A549 (cell line): ENCODE measurements around the gene NLRC3. TPM values are rescaled to one million over a fixed set of nuclear protein-coding genes. Genes with fewer than 3 reads are reported as not detected.

Experiments
- ATAC-seq, 2 experiments: fragments of 200-7000 bp in 1 of 2; fragments of >200 bp in 1 of 2; cut with Nextera tagmentation in 1 of 2; cut with Tn5 transposase in 1 of 2; 3 replicates each; pipeline versions ENCODE4 v1.8.0 to v1.9.1; 2018 to 2020; ENCODE audit warnings: mild to moderate bottlenecking in 1 of 2, moderate library complexity in 1 of 2
- CTCF ChIA-PET: fragments of 300-600 bp; sonication (Branson Sonifier 250); formaldehyde crosslinking; extraction: SDS; loops from one replicate; lab custom pipeline; 2021; ENCODE audit warnings: antibody characterized with exemption, inconsistent platforms; lab: Yijun Ruan, JAX
- POLR2A ChIA-PET: fragments of 350-600 bp; formaldehyde crosslinking; extraction: SDS; loops from one replicate; lab custom pipeline; 2021; ENCODE audit warnings: antibody characterized with exemption, inconsistent platforms; lab: Yijun Ruan, JAX
- DNase-seq, 2 experiments: peaks; one replicate each; pipeline versions ENCODE4 v3.0.0 to v3.0.0-alpha.2; 2011 to 2016; ENCODE audit warnings: low read depth in 1 of 2, low spot score in 1 of 2
- FAIRE-seq: peaks from 2 replicates; lab custom pipeline; 2011; peaks lifted over from hg19 to GRCh38; lab: Jason Lieb, UNC
- H3K27ac ChIP-seq, 2 experiments: fragments of >200 bp; sonication (Bioruptor Twin); formaldehyde crosslinking; 3 replicates each; pipeline ENCODE4 v1.5.1; 2016 to 2017
- H3K4me1 ChIP-seq: fragments of >200 bp; sonication (Bioruptor Twin); formaldehyde crosslinking; 3 replicates; pipeline ENCODE4 v1.6.1; 2016
- H3K4me2 ChIP-seq: fragments of >200 bp; sonication (Bioruptor Twin); formaldehyde crosslinking; 3 replicates; pipeline ENCODE4 v1.6.1; 2016
- H3K4me3 ChIP-seq: fragments of >200 bp; sonication (Bioruptor Twin); formaldehyde crosslinking; 3 replicates; pipeline ENCODE4 v1.5.1; 2016
- H3K9me3 ChIP-seq: fragments of >200 bp; sonication (Bioruptor Twin); formaldehyde crosslinking; 3 replicates; pipeline ENCODE4 v1.6.1; 2016
- BHLHE40 ChIP-seq: IDR thresholded peaks from 2 replicates; pipeline ENCODE4 v1.6.1; 2012; ENCODE audit warnings: low read depth, low read length, inconsistent platforms
- CBX8 ChIP-seq: fragments of 200-600 bp; sonication (generic); IDR thresholded peaks from 2 replicates; pipeline ENCODE4 v1.6.1; 2016
- CHD2 ChIP-seq: fragments of 150-350 bp; IDR thresholded peaks from 2 replicates; pipeline ENCODE4 v1.6.1; 2014; ENCODE audit warnings: low read length; ENCODE audit not compliant: partially characterized antibody
- CTCF ChIP-seq: fragments of >200 bp; sonication (Bioruptor Twin); formaldehyde crosslinking; IDR thresholded peaks from 3 replicates; pipeline ENCODE4 v1.5.1; 2016
- E2F6 ChIP-seq: IDR thresholded peaks from 2 replicates; pipeline ENCODE4 v1.6.1; 2012; ENCODE audit warnings: low read depth, borderline replicate concordance
- EHF ChIP-seq: fragments of 250-450 bp; sonication (Bioruptor Pico); IDR thresholded peaks from 2 replicates; pipeline ENCODE4 v1.5.0; 2020; ENCODE audit warnings: mild to moderate bottlenecking
- EP300 ChIP-seq, 2 experiments: fragments of >200 bp; sonication (Bioruptor Twin); formaldehyde crosslinking; IDR thresholded peaks; 2 replicates in 1 of 2; 3 replicates in 1 of 2; pipeline ENCODE4 v1.6.1; 2016 to 2017
- FOXS1 ChIP-seq: fragments of 250-450 bp; sonication (Bioruptor Pico); IDR thresholded peaks from 2 replicates; pipeline ENCODE4 v1.5.0; 2020; ENCODE audit warnings: mild to moderate bottlenecking, moderate library complexity
- HDAC2 ChIP-seq: fragments of 200-600 bp; sonication (generic); IDR thresholded peaks from 2 replicates; pipeline ENCODE4 v1.6.1; 2016
- HES2 ChIP-seq: fragments of >200 bp; sonication (Bioruptor Twin); formaldehyde crosslinking; IDR thresholded peaks from 2 replicates; pipeline ENCODE4 v1.6.1; 2016
- HMGXB4 ChIP-seq: fragments of 250-450 bp; sonication (Bioruptor Pico); IDR thresholded peaks from 2 replicates; pipeline ENCODE4 v1.5.0; 2021; ENCODE audit warnings: mild to moderate bottlenecking, moderate library complexity, borderline replicate concordance
- HOXA7 ChIP-seq: fragments of 250-450 bp; sonication (Bioruptor Pico); IDR thresholded peaks from 2 replicates; pipeline ENCODE4 v1.5.0; 2020; ENCODE audit warnings: mild to moderate bottlenecking, moderate library complexity
- HOXB13 ChIP-seq: fragments of 250-450 bp; sonication (Bioruptor Pico); IDR thresholded peaks from 2 replicates; pipeline ENCODE4 v1.5.0; 2020; ENCODE audit warnings: low read depth, mild to moderate bottlenecking, moderate library complexity
- HOXB5 ChIP-seq: fragments of 250-450 bp; sonication (Bioruptor Pico); IDR thresholded peaks from 2 replicates; pipeline ENCODE4 v1.5.0; 2020; ENCODE audit warnings: mild to moderate bottlenecking, moderate library complexity
- KDM5A ChIP-seq: fragments of 200-600 bp; sonication (generic); IDR thresholded peaks from 2 replicates; pipeline ENCODE4 v1.6.1; 2016; ENCODE audit warnings: antibody characterized with exemption, mild to moderate bottlenecking
- PBX3 ChIP-seq: IDR thresholded peaks from 2 replicates; pipeline ENCODE4 v1.6.1; 2012
- POLR2A ChIP-seq: IDR thresholded peaks from 2 replicates; pipeline ENCODE4 v1.6.1; 2012; ENCODE audit warnings: mild to moderate bottlenecking, low read length
- POLR2AphosphoS2 ChIP-seq: conservative IDR thresholded peaks from 2 replicates; pipeline ENCODE4 v1.6.1; 2012; ENCODE audit warnings: low read length, improper control_type of control experiment, inconsistent platforms
- RCOR1 ChIP-seq: fragments of 150-350 bp; IDR thresholded peaks from 2 replicates; pipeline ENCODE4 v1.6.1; 2014; ENCODE audit warnings: antibody characterized with exemption, low read length, low read depth
- REST ChIP-seq: fragments of 200-600 bp; sonication (generic); IDR thresholded peaks from 2 replicates; pipeline ENCODE4 v1.6.1; 2016; ENCODE audit warnings: antibody characterized with exemption, mild to moderate bottlenecking, moderate library complexity
- RNF2 ChIP-seq: fragments of 200-600 bp; sonication (generic); IDR thresholded peaks from 2 replicates; pipeline ENCODE4 v1.6.1; 2016; ENCODE audit warnings: low read depth, mild to moderate bottlenecking, antibody characterized with exemption, moderate library complexity, borderline replicate concordance
- ZFP36 ChIP-seq: fragments of 450-650 bp; IDR thresholded peaks from 2 replicates; pipeline ENCODE4 v1.6.1; 2014; ENCODE audit warnings: borderline replicate concordance; ENCODE audit not compliant: partially characterized antibody
- WGBS: methylation state at CpG from one replicate; pipeline ENCODE4 v1.1.6; 2017; ENCODE audit errors: missing lambda C conversion rate; 5-methylcytosine and 5-hydroxymethylcytosine counted together
- polyA plus RNA-seq, 4 experiments: library from polyadenylated mRNA; depleted of rRNA in 3 of 4; stranded (reverse); fragments of >200 nt; fragmentation: RNase III in 1 of 4; extraction: RNeasy Plus Mini Kit Qiagen cat#74134 plus additional on column Dnase treatment in 1 of 4; gene quantifications; 2 replicates in 3 of 4; 3 replicates in 1 of 4; pipeline ENCODE4 v1.2.3, GENCODE V29; 2011 to 2017

The NLRC3 gene
- polyA plus RNA-seq, 2 of the 4 experiments (the other 2 are of a cell fraction), result 0.04 TPM; not detected in 1

GRCh38 chr16:3536851-3537250 is 40.4 kb downstream of the NLRC3 start:
- CTCF ChIA-PET, result interaction anchor here (1.0 to 1.9 kb wide), 2 partner anchors 10 to 12 kb away, joined by 4 to 10 read pairs; no protein-coding TSS in a partner anchor
- no peak for ATAC-seq
- no peak for DNase-seq
- Histone ChIP-seq H3K27ac (no peak overlapping the region), H3K4me2 (no peak overlapping the region), H3K4me3 (no peak overlapping the region), H3K9me3 (no peaks in the 10 kb centered on the region), H3K4me1 (no peaks in the 10 kb centered on the region)
- TF ChIP-seq HOXB5 (no peak), ZFP36 (no peak), PBX3 (no peak), E2F6 (no peak), HMGXB4 (no peak), RNF2 (no peak), CTCF (no peak), CHD2 (no peak), HOXB13 (CRISPR knock-in tag) (no peak), POLR2AphosphoS2 (no peak), CBX8 (no peak), HES2 (no peak), FOXS1 (CRISPR knock-in tag) (no peak), HDAC2 (no peak), BHLHE40 (no peak), POLR2A (no peak), HOXA7 (CRISPR knock-in tag) (no peak)
- 76% methylated on average over 4 of the region's 4 CpGs for WGBS
- POLR2A ChIA-PET, result no interaction called here
- no peak for FAIRE-seq

- ChIA-PET CTCF (interaction anchor here (1.9 kb wide), 1 partner anchor 9 kb away, joined by 10 read pairs; no protein-coding TSS in a partner anchor), POLR2A (no interaction called here)
- Histone ChIP-seq H3K9me3 (no peaks in the 10 kb centered on the region), H3K4me2 (no peak overlapping the region), H3K4me1 (no peaks in the 10 kb centered on the region), H3K4me3 (no peak overlapping the region), H3K27ac (no peak overlapping the region)
- ATAC-seq (no peak), FAIRE-seq (no peak), DNase-seq (no peak)
- WGBS, result 85% methylated on average over 3 of the region's 3 CpGs
- TF ChIP-seq CBX8 (no peak), POLR2AphosphoS2 (no peak), RCOR1 (no peak), EHF (CRISPR knock-in tag) (no peak), REST (no peak), KDM5A (no peak), CHD2 (no peak), EP300 (IDR thresholded peaks at IDR 0.05) (no peak)
Observed at GRCh38 chr16:3536271-3536731, 40.9 kb downstream of the NLRC3 start.
